IMR-90 (cell line): ENCODE measurements around the gene GRAMD4. TPM values are rescaled to one million over a fixed set of nuclear protein-coding genes. Genes with fewer than 3 reads are reported as not detected.

Source experiments
- ATAC-seq: fragments of 200-7000 bp; cut with Tn5 transposase; 2 replicates; pipeline ENCODE4 v1.9.1; 2020; ENCODE audit warnings: low read depth, mild to moderate bottlenecking, moderate library complexity
- BruUV-seq: library from RNA; stranded (reverse); fragments of 400-500 nt; replicated peaks from 2 replicates; lab custom pipeline; 2021; lab: Mats Ljungman, UMichigan
- CTCF ChIA-PET: fragments of 300-600 bp; formaldehyde crosslinking; extraction: SDS; loops from one replicate; lab custom pipeline; 2021; ENCODE audit warnings: antibody characterized with exemption; lab: Yijun Ruan, JAX
- POLR2A ChIA-PET: fragments of 300-600 bp; sonication (Branson Sonifier 250); formaldehyde crosslinking; loops from one replicate; lab custom pipeline; 2022; ENCODE audit warnings: antibody characterized with exemption; ENCODE audit not compliant: unreplicated experiment; lab: Charles Lee
- DNase-seq: peaks from one replicate; pipeline ENCODE4 v3.0.0; 2013
- H2AFZ ChIP-seq: replicated peaks from 2 replicates; pipeline ENCODE3; 2013; ENCODE audit warnings: low read length, mild to moderate bottlenecking; ENCODE audit not compliant: poor library complexity
- H2AK5ac ChIP-seq: 2 replicates; pipeline ENCODE4 v1.6.1; 2013; ENCODE audit warnings: low read depth, low read length, inconsistent platforms
- H2AK9ac ChIP-seq: replicated peaks from 2 replicates; pipeline ENCODE3; 2013; ENCODE audit warnings: mild to moderate bottlenecking, low read depth, low read length, moderate library complexity; ENCODE audit not compliant: poor library complexity
- H2BK120ac ChIP-seq: 2 replicates; pipeline ENCODE4 v1.6.1; 2013; ENCODE audit warnings: low read depth, low read length, inconsistent platforms
- H2BK15ac ChIP-seq: 3 replicates; pipeline ENCODE4 v1.6.1; 2013; ENCODE audit warnings: low read depth, low read length, inconsistent platforms
- H2BK20ac ChIP-seq: 2 replicates; pipeline ENCODE4 v1.6.1; 2013; ENCODE audit warnings: low read depth, mild to moderate bottlenecking, inconsistent platforms, low read length, moderate library complexity
- H2BK5ac ChIP-seq: 2 replicates; pipeline ENCODE4 v1.6.1; 2013; ENCODE audit warnings: mild to moderate bottlenecking, low read depth, low read length, inconsistent platforms; ENCODE audit not compliant: poor library complexity, severe bottlenecking
- H3K14ac ChIP-seq: replicated peaks from 2 replicates; pipeline ENCODE4 v1.6.1; 2013; ENCODE audit warnings: low read depth, low read length, inconsistent platforms
- H3K18ac ChIP-seq: 2 replicates; pipeline ENCODE4 v1.6.1; 2013; ENCODE audit warnings: low read depth, low read length, control low read depth
- H3K23ac ChIP-seq: 2 replicates; pipeline ENCODE4 v1.6.1; 2013; ENCODE audit warnings: low read depth, low read length, inconsistent platforms
- H3K27ac ChIP-seq: 2 replicates; pipeline ENCODE4 v1.5.1; 2013; ENCODE audit warnings: mild to moderate bottlenecking, control low read depth, low read length; ENCODE audit not compliant: insufficient read depth
- H3K27me3 ChIP-seq: 2 replicates; pipeline ENCODE4 v1.6.1; 2013; ENCODE audit warnings: low read length; ENCODE audit not compliant: control insufficient read depth, insufficient read depth
- H3K36me3 ChIP-seq: 2 replicates; pipeline ENCODE4 v1.6.1; 2013; ENCODE audit warnings: low read length, mixed read lengths; ENCODE audit not compliant: control insufficient read depth, insufficient read depth
- H3K4ac ChIP-seq: 2 replicates; pipeline ENCODE4 v1.6.1; 2013; ENCODE audit warnings: low read depth, low read length, inconsistent platforms
- H3K4me1 ChIP-seq: 2 replicates; pipeline ENCODE4 v1.6.1; 2013; ENCODE audit warnings: low read length, mixed read lengths; ENCODE audit not compliant: control insufficient read depth, insufficient read depth
- H3K4me2 ChIP-seq: 2 replicates; pipeline ENCODE4 v1.6.1; 2013; ENCODE audit warnings: low read depth, mild to moderate bottlenecking, control low read depth, low read length, moderate library complexity
- H3K4me3 ChIP-seq: 2 replicates; pipeline ENCODE4 v1.5.1; 2013; ENCODE audit warnings: low read depth, mild to moderate bottlenecking, control low read depth, low read length, moderate library complexity; ENCODE audit not compliant: insufficient read depth
- H3K56ac ChIP-seq: 2 replicates; pipeline ENCODE4 v1.6.1; 2013; ENCODE audit warnings: low read length, inconsistent platforms; ENCODE audit not compliant: insufficient read depth; ENCODE audit errors: extremely low read depth
- H3K79me1 ChIP-seq, 2 experiments: 2 replicates each; pipeline ENCODE4 v1.6.1; 2013; ENCODE audit warnings: low read length in 2 of 2, inconsistent platforms in 1 of 2, low read depth in 1 of 2
- H3K9ac ChIP-seq: 2 replicates; pipeline ENCODE4 v1.6.1; 2013; ENCODE audit warnings: low read depth, low read length, control low read depth
- H3K9me1 ChIP-seq: 2 replicates; pipeline ENCODE4 v1.6.1; 2013; ENCODE audit warnings: low read length, inconsistent platforms; ENCODE audit not compliant: insufficient read depth
- H3K9me3 ChIP-seq: 2 replicates; pipeline ENCODE4 v1.6.1; 2013; ENCODE audit warnings: low read length; ENCODE audit not compliant: control insufficient read depth, insufficient read depth
- H4K20me1 ChIP-seq: 2 replicates; pipeline ENCODE4 v1.6.1; 2013; ENCODE audit warnings: low read length, inconsistent platforms; ENCODE audit not compliant: insufficient read depth
- H4K5ac ChIP-seq: 2 replicates; pipeline ENCODE4 v1.6.1; 2013; ENCODE audit warnings: mild to moderate bottlenecking, low read depth, low read length, control low read depth
- H4K8ac ChIP-seq, 2 experiments: 2 replicates each; pipeline ENCODE4 v1.6.1; 2013; ENCODE audit warnings: low read depth in 2 of 2, low read length in 2 of 2, control low read depth in 1 of 2, inconsistent platforms in 1 of 2
- H4K91ac ChIP-seq: 2 replicates; pipeline ENCODE4 v1.6.1; 2013; ENCODE audit warnings: low read depth, low read length, inconsistent platforms; ENCODE audit not compliant: insufficient read depth
- FOS ChIP-seq: fragments of 150-350 bp; IDR thresholded peaks from 2 replicates; pipeline ENCODE4 v1.6.1; 2016; ENCODE audit warnings: low read depth, low read length
- RAD21 ChIP-seq: IDR thresholded peaks from 2 replicates; pipeline ENCODE4 v1.6.1; 2012; ENCODE audit warnings: low read length, improper control_type of control experiment
- WGBS, 2 experiments: methylation state at CpG; one replicate each; pipeline versions ENCODE4 v1.1.5 to v1.1.7; 2013; ENCODE audit warnings: missing lambda C conversion rate in 2 of 2; ENCODE audit not compliant: insufficient read length in 1 of 2; ENCODE audit errors: extremely low coverage in 2 of 2; 5-methylcytosine and 5-hydroxymethylcytosine counted together
- dilution Hi-C: fragments of 300-500 bp; cut with HindIII; formaldehyde crosslinking; loops from one replicate; pipeline ENCODE4 v1.14.3; 2018; ENCODE audit warnings: low sequenced_read_pairs; ENCODE audit not compliant: unreplicated experiment
- in situ Hi-C: fragments of 300-500 bp; cut with MboI; formaldehyde crosslinking; loops from 3 replicates; pipeline ENCODE4 v1.14.3; 2019; ENCODE audit warnings: low sequenced_read_pairs, inconsistent platforms, mixed read lengths
- intact Hi-C: fragments of 100-400 bp; cut with micrococcal nuclease; formaldehyde crosslinking; loops from 2 replicates; pipeline ENCODE4 v1.10.0; 2022
- polyA plus RNA-seq, 3 experiments: library from polyadenylated mRNA; depleted of rRNA; stranded (reverse); fragments of >200 nt; gene quantifications; 2 replicates each; pipeline ENCODE4 v1.2.3, GENCODE V29; 2012; ENCODE audit warnings: low replicate concordance in 1 of 3
- total RNA-seq: library from RNA; depleted of rRNA; stranded (reverse); fragments of >200 nt; gene quantifications from 2 replicates; pipeline ENCODE4 v1.2.3, GENCODE V29; 2012
- TF ChIP-seq, protein P1 (sequence below): conservative IDR thresholded peaks from 2 replicates; pipeline ENCODE4 v1.5.1; 2012; ENCODE audit warnings: mild to moderate bottlenecking, low read depth, low read length, improper control_type of control experiment

GRAMD4 gene
- total and polyA plus RNA-seq, 2 of the 4 experiments (the other 2 are of a cell fraction) = 2.7 to 5.8 TPM

DNA sequence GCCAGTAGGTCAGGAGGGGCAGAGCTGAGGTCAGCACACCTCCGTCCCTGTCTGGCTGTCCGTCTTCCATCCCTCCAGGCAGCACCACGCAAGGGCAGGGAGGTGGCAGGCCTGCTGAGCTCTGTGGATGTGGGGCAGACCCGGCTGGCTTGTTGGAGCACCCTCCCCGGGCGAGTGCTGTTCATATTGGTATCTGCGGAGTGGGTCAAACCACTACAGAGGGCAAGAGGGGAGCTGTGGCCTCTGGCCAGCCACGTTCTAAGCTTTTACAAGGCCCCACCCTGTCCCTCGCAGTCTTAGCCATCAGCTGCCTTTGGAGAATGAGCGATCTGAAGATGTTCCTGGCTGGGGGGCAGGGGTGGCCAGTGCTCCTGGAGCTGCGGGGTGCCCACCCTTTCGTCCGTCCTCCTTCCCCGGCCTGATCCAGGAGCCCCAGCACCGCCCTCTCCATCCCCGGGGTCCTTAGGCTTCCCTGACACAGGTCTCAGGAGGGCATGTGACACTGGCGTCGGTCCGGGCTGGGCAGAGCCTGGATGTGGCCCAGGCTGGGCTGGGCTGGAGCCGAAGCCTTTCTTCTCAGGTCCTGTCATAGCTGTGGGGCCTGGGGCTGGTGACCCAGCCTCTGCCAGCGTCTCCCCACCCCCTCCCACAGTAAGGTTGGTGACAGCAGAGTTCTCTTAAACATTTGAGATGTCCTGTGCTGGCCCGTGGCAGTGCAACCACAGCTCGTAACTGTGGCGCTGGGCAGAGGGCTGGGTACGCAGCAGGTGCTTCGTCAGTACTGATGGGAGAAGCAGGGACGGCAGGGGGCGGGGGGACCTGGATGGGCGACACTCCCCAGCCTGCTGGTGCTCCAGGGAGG lies 31.7 kb upstream of the GRAMD4 start:
- Histone ChIP-seq H3K27ac (no peak overlapping the region), H3K4me2 (no peak overlapping the region), H3K4me3 (no peak overlapping the region), H3K9me3 (no peaks in the 10 kb centered on the region), H3K36me3 (peaks cover 1% of the 10 kb centered on the region; the same call in 1 of the 2 replicates), H3K9me1 (no peaks in the 10 kb centered on the region), H3K4ac (no peak overlapping the region), H2BK15ac (no peak overlapping the region), H3K18ac (no peak overlapping the region), H2AK5ac (no peak overlapping the region), H3K14ac (no peak overlapping the region), H4K5ac (no peak overlapping the region), H3K23ac (no peak overlapping the region), H4K8ac (no peak overlapping the region), H3K9ac (no peak overlapping the region), H2BK120ac (no peak overlapping the region), H2BK20ac (no peak overlapping the region), H2AK9ac (no peak overlapping the region), H4K20me1 (peaks cover 38% of the 10 kb centered on the region), H2BK5ac (no peak overlapping the region), H3K79me1 (no peaks in the 10 kb centered on the region; a peak in 1 of 4 replicates), H3K4me1 (peaks cover 10% of the 10 kb centered on the region), H3K56ac (no peak overlapping the region), H3K27me3 (no peaks in the 10 kb centered on the region; the same call in 1 of the 2 replicates), H4K91ac (no peak overlapping the region), H2AFZ (no peak overlapping the region)
- DNase-seq (no peak), ATAC-seq (no peak)
- BruUV-seq = no TSS peak
- in situ Hi-C loops = no loop called here
- dilution Hi-C loops = no loop called here
- CTCF ChIA-PET = interaction anchor here (0.6 kb wide), 1 partner anchor 12 kb away, joined by 3 read pairs; no protein-coding TSS in a partner anchor
- POLR2A ChIA-PET = no interaction called here
- WGBS, 2 experiments = 81% methylated on average over 13 of the region's 29 CpGs; no CpG with 5 or more reads in 1 of the 2 experiments
- TF ChIP-seq, protein P1, sequence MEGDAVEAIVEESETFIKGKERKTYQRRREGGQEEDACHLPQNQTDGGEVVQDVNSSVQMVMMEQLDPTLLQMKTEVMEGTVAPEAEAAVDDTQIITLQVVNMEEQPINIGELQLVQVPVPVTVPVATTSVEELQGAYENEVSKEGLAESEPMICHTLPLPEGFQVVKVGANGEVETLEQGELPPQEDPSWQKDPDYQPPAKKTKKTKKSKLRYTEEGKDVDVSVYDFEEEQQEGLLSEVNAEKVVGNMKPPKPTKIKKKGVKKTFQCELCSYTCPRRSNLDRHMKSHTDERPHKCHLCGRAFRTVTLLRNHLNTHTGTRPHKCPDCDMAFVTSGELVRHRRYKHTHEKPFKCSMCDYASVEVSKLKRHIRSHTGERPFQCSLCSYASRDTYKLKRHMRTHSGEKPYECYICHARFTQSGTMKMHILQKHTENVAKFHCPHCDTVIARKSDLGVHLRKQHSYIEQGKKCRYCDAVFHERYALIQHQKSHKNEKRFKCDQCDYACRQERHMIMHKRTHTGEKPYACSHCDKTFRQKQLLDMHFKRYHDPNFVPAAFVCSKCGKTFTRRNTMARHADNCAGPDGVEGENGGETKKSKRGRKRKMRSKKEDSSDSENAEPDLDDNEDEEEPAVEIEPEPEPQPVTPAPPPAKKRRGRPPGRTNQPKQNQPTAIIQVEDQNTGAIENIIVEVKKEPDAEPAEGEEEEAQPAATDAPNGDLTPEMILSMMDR = no peak
- no peak for TF ChIP-seq FOS
- TF ChIP-seq RAD21 = no peak
- intact Hi-C loops = no loop called here
